A549 (cell line): ENCODE data around the gene PSMB10. TPM values are rescaled to one million over a fixed set of nuclear protein-coding genes. Genes with fewer than 3 reads are reported as not detected.

ENCODE experiments used
- ATAC-seq, 2 experiments: fragments of 200-7000 bp in 1 of 2; fragments of >200 bp in 1 of 2; cut with Nextera tagmentation in 1 of 2; cut with Tn5 transposase in 1 of 2; 3 replicates each; pipeline versions ENCODE4 v1.8.0 to v1.9.1; 2018 to 2020; ENCODE audit warnings: mild to moderate bottlenecking in 1 of 2, moderate library complexity in 1 of 2
- CTCF ChIA-PET: fragments of 300-600 bp; sonication (Branson Sonifier 250); formaldehyde crosslinking; extraction: SDS; loops from one replicate; lab custom pipeline; 2021; ENCODE audit warnings: antibody characterized with exemption, inconsistent platforms; lab: Yijun Ruan, JAX
- POLR2A ChIA-PET: fragments of 350-600 bp; formaldehyde crosslinking; extraction: SDS; loops from one replicate; lab custom pipeline; 2021; ENCODE audit warnings: antibody characterized with exemption, inconsistent platforms; lab: Yijun Ruan, JAX
- DNase-seq, 2 experiments: peaks; one replicate each; pipeline versions ENCODE4 v3.0.0 to v3.0.0-alpha.2; 2011 to 2016; ENCODE audit warnings: low read depth in 1 of 2, low spot score in 1 of 2
- FAIRE-seq: peaks from 2 replicates; lab custom pipeline; 2011; peaks lifted over from hg19 to GRCh38; lab: Jason Lieb, UNC
- H3K27ac ChIP-seq, 2 experiments: fragments of >200 bp; sonication (Bioruptor Twin); formaldehyde crosslinking; 3 replicates each; pipeline ENCODE4 v1.5.1; 2016 to 2017
- H3K4me1 ChIP-seq: fragments of >200 bp; sonication (Bioruptor Twin); formaldehyde crosslinking; 3 replicates; pipeline ENCODE4 v1.6.1; 2016
- H3K4me2 ChIP-seq: fragments of >200 bp; sonication (Bioruptor Twin); formaldehyde crosslinking; 3 replicates; pipeline ENCODE4 v1.6.1; 2016
- H3K4me3 ChIP-seq: fragments of >200 bp; sonication (Bioruptor Twin); formaldehyde crosslinking; 3 replicates; pipeline ENCODE4 v1.5.1; 2016
- H3K9me3 ChIP-seq: fragments of >200 bp; sonication (Bioruptor Twin); formaldehyde crosslinking; 3 replicates; pipeline ENCODE4 v1.6.1; 2016
- ATOH8 ChIP-seq: fragments of 250-450 bp; sonication (Bioruptor Pico); IDR thresholded peaks from 2 replicates; pipeline ENCODE4 v1.5.0; 2020; ENCODE audit warnings: low read depth, mild to moderate bottlenecking, moderate library complexity
- BHLHE40 ChIP-seq: IDR thresholded peaks from 2 replicates; pipeline ENCODE4 v1.6.1; 2012; ENCODE audit warnings: low read depth, low read length, inconsistent platforms
- CBX8 ChIP-seq: fragments of 200-600 bp; sonication (generic); IDR thresholded peaks from 2 replicates; pipeline ENCODE4 v1.6.1; 2016
- CTCF ChIP-seq: fragments of >200 bp; sonication (Bioruptor Twin); formaldehyde crosslinking; IDR thresholded peaks from 3 replicates; pipeline ENCODE4 v1.5.1; 2016
- E2F6 ChIP-seq: IDR thresholded peaks from 2 replicates; pipeline ENCODE4 v1.6.1; 2012; ENCODE audit warnings: low read depth, borderline replicate concordance
- EHF ChIP-seq: fragments of 250-450 bp; sonication (Bioruptor Pico); IDR thresholded peaks from 2 replicates; pipeline ENCODE4 v1.5.0; 2020; ENCODE audit warnings: mild to moderate bottlenecking
- EHMT2 ChIP-seq: fragments of 200-600 bp; sonication (generic); IDR thresholded peaks from 2 replicates; pipeline ENCODE4 v1.6.1; 2016; ENCODE audit warnings: antibody characterized with exemption, low read depth, mild to moderate bottlenecking, moderate library complexity
- FOSB ChIP-seq: fragments of 250-450 bp; sonication (Bioruptor Pico); IDR thresholded peaks from 2 replicates; pipeline ENCODE4 v1.5.0; 2020; ENCODE audit warnings: mild to moderate bottlenecking, moderate library complexity
- HES2 ChIP-seq: fragments of >200 bp; sonication (Bioruptor Twin); formaldehyde crosslinking; IDR thresholded peaks from 2 replicates; pipeline ENCODE4 v1.6.1; 2016
- HOXB13 ChIP-seq: fragments of 250-450 bp; sonication (Bioruptor Pico); IDR thresholded peaks from 2 replicates; pipeline ENCODE4 v1.5.0; 2020; ENCODE audit warnings: low read depth, mild to moderate bottlenecking, moderate library complexity
- JUNB ChIP-seq: fragments of >200 bp; sonication (Bioruptor Twin); formaldehyde crosslinking; IDR thresholded peaks from 2 replicates; pipeline ENCODE4 v1.6.1; 2016
- KDM1A ChIP-seq: fragments of 200-600 bp; sonication (generic); IDR thresholded peaks from 2 replicates; pipeline ENCODE4 v1.6.1; 2016; ENCODE audit warnings: low read depth, mild to moderate bottlenecking
- MYC ChIP-seq: IDR thresholded peaks from 2 replicates; pipeline ENCODE4 v1.6.1; 2012; ENCODE audit warnings: mild to moderate bottlenecking, inconsistent platforms, low read length, improper control_type of control experiment, borderline replicate concordance
- RARB ChIP-seq: fragments of 250-450 bp; sonication (Bioruptor Pico); IDR thresholded peaks from 2 replicates; pipeline ENCODE4 v1.8.0; 2021; ENCODE audit warnings: mild to moderate bottlenecking, moderate library complexity
- RNF2 ChIP-seq: fragments of 200-600 bp; sonication (generic); IDR thresholded peaks from 2 replicates; pipeline ENCODE4 v1.6.1; 2016; ENCODE audit warnings: low read depth, mild to moderate bottlenecking, antibody characterized with exemption, moderate library complexity, borderline replicate concordance
- SMC3 ChIP-seq: fragments of >200 bp; sonication (Bioruptor Twin); formaldehyde crosslinking; IDR thresholded peaks from 3 replicates; pipeline ENCODE4 v1.6.1; 2018; ENCODE audit warnings: inconsistent platforms
- TP53 ChIP-seq: fragments of 250-450 bp; sonication (Bioruptor Pico); IDR thresholded peaks from 2 replicates; pipeline ENCODE4 v1.5.0; 2021; ENCODE audit warnings: mild to moderate bottlenecking, moderate library complexity
- USF2 ChIP-seq: fragments of 450-650 bp; IDR thresholded peaks from 2 replicates; pipeline ENCODE4 v1.6.1; 2014; ENCODE audit warnings: antibody characterized with exemption
- ZFP36 ChIP-seq: fragments of 450-650 bp; IDR thresholded peaks from 2 replicates; pipeline ENCODE4 v1.6.1; 2014; ENCODE audit warnings: borderline replicate concordance; ENCODE audit not compliant: partially characterized antibody
- WGBS: methylation state at CpG from one replicate; pipeline ENCODE4 v1.1.6; 2017; ENCODE audit errors: missing lambda C conversion rate; 5-methylcytosine and 5-hydroxymethylcytosine counted together
- polyA plus RNA-seq, 4 experiments: library from polyadenylated mRNA; depleted of rRNA in 3 of 4; stranded (reverse); fragments of >200 nt; fragmentation: RNase III in 1 of 4; extraction: RNeasy Plus Mini Kit Qiagen cat#74134 plus additional on column Dnase treatment in 1 of 4; gene quantifications; 2 replicates in 3 of 4; 3 replicates in 1 of 4; pipeline ENCODE4 v1.2.3, GENCODE V29; 2011 to 2017

PSMB10 gene
- polyA plus RNA-seq, 2 of the 4 experiments (the other 2 are of a cell fraction): 11.3 to 52.4 TPM

- no peak overlapping the region for H3K4me3 ChIP-seq
- no peak overlapping the region for H3K4me2 ChIP-seq
- DNase-seq (no peak), ATAC-seq (no peak), FAIRE-seq (no peak)
- ChIA-PET CTCF (interaction anchor here (0.6 to 22.2 kb wide), 8 partner anchors 9 to 559 kb away, joined by 3 to 370 read pairs (median 7); partner anchors contain the start of genes EDC4 and NRN1L), POLR2A (no interaction called here)
- H3K4me1 ChIP-seq: no peaks in the 10 kb centered on the region
- 95% methylated on average over 10 of the region's 10 CpGs for WGBS
- H3K27ac ChIP-seq: no peak overlapping the region
- no peaks in the 10 kb centered on the region for H3K9me3 ChIP-seq
- TF ChIP-seq EHMT2 (no peak), JUNB (no peak), ATOH8 (no peak), ZFP36 (no peak), BHLHE40 (no peak)
These were observed 12.3 kb downstream of the PSMB10 start for GRCh38 chr16:67924140-67924906.

- POLR2A ChIA-PET: no interaction called here
- ATAC-seq (no peak), FAIRE-seq (no peak), DNase-seq (no peak)
- no peaks in the 10 kb centered on the region for H3K4me1 ChIP-seq
- H3K9me3 ChIP-seq: no peaks in the 10 kb centered on the region
- no peak overlapping the region for H3K4me2 ChIP-seq
- no peak overlapping the region for H3K27ac ChIP-seq
- TF ChIP-seq ATOH8: no peak
- no peak for TF ChIP-seq USF2
- TF ChIP-seq TP53: no peak
- TF ChIP-seq RARB (CRISPR knock-in tag): no peak
- no peak for TF ChIP-seq RNF2
- no peak for TF ChIP-seq SMC3
- no peak for TF ChIP-seq EHF (CRISPR knock-in tag)
- TF ChIP-seq BHLHE40: no peak
- TF ChIP-seq CBX8: no peak
- no peak for TF ChIP-seq KDM1A
- no peak for TF ChIP-seq E2F6
- TF ChIP-seq FOSB (CRISPR knock-in tag): no peak
- TF ChIP-seq HOXB13 (CRISPR knock-in tag): no peak
- TF ChIP-seq HES2: no peak
- TF ChIP-seq MYC: no peak
- TF ChIP-seq CTCF: no peak
- 85% methylated on average over 10 of the region's 10 CpGs for WGBS
- CTCF ChIA-PET: interaction anchor here (0.6 to 22.2 kb wide), 5 partner anchors 10 to 430 kb away, joined by 3 to 370 read pairs (median 4); partner anchors contain the start of genes EDC4 and NRN1L
- H3K4me3 ChIP-seq: no peak overlapping the region
These were observed 13.1 kb downstream of the PSMB10 start for GRCh38 chr16:67923414-67924116.
